Mesendoderm (in vitro differentiated cells): ENCODE results near the gene SEMA3F. TPM values are rescaled to one million over a fixed set of nuclear protein-coding genes. Genes with fewer than 3 reads are reported as not detected.

Experiments used
- DNase-seq: peaks from one replicate; pipeline ENCODE4 v3.0.0; 2013
- H2AK5ac ChIP-seq: 2 replicates; pipeline ENCODE4 v1.6.1; 2013; ENCODE audit warnings: low read length, inconsistent platforms
- H2BK120ac ChIP-seq: 2 replicates; pipeline ENCODE4 v1.6.1; 2013; ENCODE audit warnings: low read depth, mild to moderate bottlenecking, low read length, moderate library complexity, mixed read lengths
- H2BK15ac ChIP-seq: replicated peaks from 2 replicates; pipeline ENCODE4 v1.6.1; 2013; ENCODE audit warnings: low read depth, mild to moderate bottlenecking, moderate library complexity
- H2BK5ac ChIP-seq: 2 replicates; pipeline ENCODE4 v1.6.1; 2013; ENCODE audit warnings: low read length, inconsistent platforms
- H3K18ac ChIP-seq: 2 replicates; pipeline ENCODE4 v1.6.1; 2013; ENCODE audit warnings: mild to moderate bottlenecking, low read length, mixed read lengths
- H3K23ac ChIP-seq: one replicate; pipeline ENCODE4 v1.6.1; 2013; ENCODE audit warnings: low read length
- H3K27ac ChIP-seq: 2 replicates; pipeline ENCODE4 v1.5.1; 2013; ENCODE audit warnings: low read depth, mild to moderate bottlenecking, inconsistent platforms, low read length, moderate library complexity
- H3K27me3 ChIP-seq: 2 replicates; pipeline ENCODE4 v1.6.1; 2013; ENCODE audit warnings: low read length, control low read depth, mild to moderate bottlenecking, inconsistent platforms; ENCODE audit not compliant: insufficient read depth, poor library complexity
- H3K36me3 ChIP-seq: 2 replicates; pipeline ENCODE4 v1.6.1; 2013; ENCODE audit warnings: low read length, inconsistent platforms; ENCODE audit not compliant: control insufficient read depth, insufficient read depth
- H3K4ac ChIP-seq: one replicate; pipeline ENCODE4 v1.6.1; 2013; ENCODE audit warnings: low read depth, mild to moderate bottlenecking, low read length, moderate library complexity
- H3K4me1 ChIP-seq: 2 replicates; pipeline ENCODE4 v1.6.1; 2013; ENCODE audit warnings: low read depth, low read length, inconsistent platforms; ENCODE audit not compliant: control insufficient read depth
- H3K4me2 ChIP-seq: 2 replicates; pipeline ENCODE4 v1.6.1; 2013; ENCODE audit warnings: low read length
- H3K4me3 ChIP-seq: 2 replicates; pipeline ENCODE4 v1.5.1; 2013; ENCODE audit warnings: mild to moderate bottlenecking, low read length
- H3K56ac ChIP-seq: one replicate; pipeline ENCODE4 v1.6.1; 2013; ENCODE audit warnings: low read length
- H3K79me1 ChIP-seq: 2 replicates; pipeline ENCODE4 v1.6.1; 2013; ENCODE audit warnings: low read length, inconsistent platforms
- H3K79me2 ChIP-seq: 2 replicates; pipeline ENCODE4 v1.6.1; 2013; ENCODE audit warnings: mild to moderate bottlenecking, low read length; ENCODE audit not compliant: control insufficient read depth, insufficient read depth
- H3K9ac ChIP-seq: 2 replicates; pipeline ENCODE4 v1.6.1; 2013; ENCODE audit warnings: low read length, inconsistent platforms
- H4K5ac ChIP-seq: one replicate; pipeline ENCODE4 v1.6.1; 2013; ENCODE audit warnings: low read length
- H4K8ac ChIP-seq: one replicate; pipeline ENCODE4 v1.6.1; 2013; ENCODE audit warnings: low read depth, mild to moderate bottlenecking, control low read depth, low read length, moderate library complexity
- WGBS: extraction: QIAGEN DNeasy Blood & Tissue Kit; methylation state at CpG from one replicate; pipeline ENCODE4 v1.1.7; 2013; ENCODE audit warnings: low lambda C conversion rate, missing lambda C conversion rate; ENCODE audit not compliant: insufficient coverage; ENCODE audit errors: extremely low coverage; 5-methylcytosine and 5-hydroxymethylcytosine counted together
- small RNA-seq: library from polyadenylated mRNA; stranded (forward); fragments of <200 nt; extraction: miRNeasy Mini kit (QIAGEN cat#:217004); gene quantifications from one replicate; pipeline ENCODE3, GENCODE V24; 2013; ENCODE audit not compliant: insufficient read depth

Gene SEMA3F

DNA sequence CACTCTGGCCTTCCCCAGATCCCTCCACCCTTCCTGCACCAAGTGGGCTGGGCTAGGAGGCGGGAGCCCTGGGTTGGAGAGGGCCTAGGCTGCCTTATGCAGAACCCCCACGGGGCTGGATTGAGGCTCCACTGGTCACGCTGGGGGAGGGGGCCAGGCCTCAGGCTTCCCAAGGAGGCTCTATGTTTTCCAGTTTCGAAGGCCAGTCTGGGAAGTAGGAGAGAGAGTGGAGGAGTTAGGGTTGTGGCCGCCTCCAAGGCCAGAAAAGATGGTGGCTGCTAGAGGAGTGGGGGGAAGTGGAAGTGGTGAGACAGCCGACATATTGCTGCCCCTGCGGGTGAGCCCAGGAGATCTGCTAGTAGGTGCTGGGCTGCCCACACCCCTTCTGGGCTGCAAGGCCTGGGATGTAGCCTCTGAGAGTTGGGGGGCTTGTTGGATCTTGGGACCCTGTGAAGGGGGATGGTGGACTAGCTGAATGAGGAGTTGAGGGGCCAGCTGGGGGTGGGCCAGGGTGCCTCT, 82.1 kb downstream of the SEMA3F start:
- Histone ChIP-seq H3K79me1 (peaks cover 30% of the 10 kb centered on the region), H3K9ac (peak overlapping the region; percentile 98), H4K8ac (no peak overlapping the region), H3K18ac (peak overlapping the region; percentile 60), H2BK5ac (peak overlapping the region; percentile 88), H3K4me2 (peak overlapping the region; percentile 98), H3K4ac (peak overlapping the region; percentile 57), H3K36me3 (no peaks in the 10 kb centered on the region), H2BK15ac (no peak overlapping the region), H2AK5ac (peak overlapping the region; percentile 61), H3K79me2 (peaks cover 54% of the 10 kb centered on the region), H2BK120ac (peak overlapping the region; percentile 10), H3K23ac (peak overlapping the region; percentile 56), H3K27ac (peak overlapping the region; percentile 60), H3K4me3 (peak overlapping the region; percentile 96), H3K4me1 (peaks cover 29% of the 10 kb centered on the region), H4K5ac (no peak overlapping the region), H3K27me3 (no peaks in the 10 kb centered on the region), H3K56ac (peak overlapping the region; percentile 98)
- DNase-seq, result peak; percentile 69
- WGBS, result no CpG with 5 or more reads among the region's 7 CpGs

DNA sequence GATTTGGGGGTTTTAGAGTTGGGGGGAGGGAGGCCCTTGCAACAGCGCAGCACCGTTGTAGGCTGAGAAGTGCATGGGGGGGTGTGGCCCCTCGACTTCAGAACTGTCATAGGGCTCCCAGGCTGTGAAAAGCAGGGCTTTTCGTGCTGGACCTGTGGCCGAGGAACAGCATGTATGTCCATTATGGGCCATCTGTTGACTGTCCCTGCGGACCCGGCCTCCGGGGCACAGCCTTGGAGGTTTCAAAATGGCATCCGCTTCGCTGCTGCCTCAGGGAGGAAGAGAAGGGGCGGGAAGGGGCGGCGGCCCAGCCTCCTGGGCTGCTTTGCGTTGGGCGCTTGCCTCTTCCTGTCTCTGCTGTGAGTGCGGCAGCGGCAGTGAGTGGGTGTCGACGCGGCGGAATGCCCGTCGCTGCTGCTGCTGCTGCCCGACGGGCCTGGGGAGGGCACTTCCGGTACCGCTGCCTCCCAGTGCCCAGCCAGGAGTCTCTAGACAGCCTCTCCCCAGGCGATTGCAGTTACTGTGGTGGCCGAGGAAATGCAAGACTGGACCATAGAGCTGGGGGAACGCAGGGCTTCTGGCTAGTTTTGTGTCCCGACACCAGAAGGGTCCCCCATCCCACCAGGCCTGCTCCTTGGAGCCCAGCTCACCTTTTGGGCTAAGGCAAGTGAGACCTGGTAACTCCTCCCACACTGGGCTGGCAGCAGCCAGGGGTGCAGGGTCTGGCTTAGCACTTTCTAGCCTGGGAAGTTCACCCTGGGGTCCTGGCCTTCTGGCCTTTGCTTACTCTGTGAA, 82.8 kb downstream of the SEMA3F start:
- Histone ChIP-seq H2BK5ac (peak overlapping the region; percentile 88), H3K4me3 (peak overlapping the region; percentile 96), H3K23ac (no peak overlapping the region), H3K27me3 (no peaks in the 10 kb centered on the region), H4K8ac (no peak overlapping the region), H3K18ac (peak overlapping the region; percentile 22), H4K5ac (no peak overlapping the region), H3K79me2 (peaks cover 62% of the 10 kb centered on the region), H3K27ac (peak overlapping the region; percentile 60), H3K9ac (peak overlapping the region; percentile 98), H3K4ac (peak overlapping the region; percentile 57), H3K4me2 (peak overlapping the region; percentile 98), H3K79me1 (peaks cover 33% of the 10 kb centered on the region), H2BK120ac (peak overlapping the region; percentile 10), H3K56ac (peak overlapping the region; percentile 98), H2BK15ac (no peak overlapping the region), H2AK5ac (peak overlapping the region; percentile 61), H3K36me3 (no peaks in the 10 kb centered on the region), H3K4me1 (peaks cover 35% of the 10 kb centered on the region)
- no CpG with 5 or more reads among the region's 31 CpGs for WGBS
- peak; percentile 90 for DNase-seq

DNA sequence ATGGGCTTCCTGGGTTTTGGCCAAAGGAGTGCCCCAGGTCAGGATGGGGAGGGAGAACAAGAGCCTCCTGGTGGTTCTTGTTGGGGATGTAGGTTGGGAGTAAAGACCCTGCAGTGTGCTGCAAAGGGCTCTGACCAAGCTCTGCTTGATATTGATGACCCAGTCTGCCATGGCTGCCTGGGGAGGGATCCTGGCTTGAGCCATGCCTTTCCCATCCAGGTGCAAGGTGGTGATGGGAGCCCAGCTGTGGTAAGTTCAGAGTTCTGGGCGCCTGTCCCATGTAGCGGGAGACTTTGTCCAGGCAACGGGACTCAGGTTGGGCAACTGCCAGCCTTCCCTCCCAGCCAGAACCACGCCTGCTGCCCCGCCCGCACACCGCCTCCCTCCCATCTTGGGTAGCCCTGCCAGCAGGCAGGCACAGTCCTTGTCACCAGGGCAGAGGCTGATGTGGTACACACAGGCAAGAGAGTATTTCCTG, 83.5 kb downstream of the SEMA3F start:
- Histone ChIP-seq H3K56ac (peak overlapping the region; percentile 98), H4K8ac (no peak overlapping the region), H3K4me3 (no peak overlapping the region), H4K5ac (no peak overlapping the region), H3K4me2 (no peak overlapping the region), H3K79me2 (peaks cover 68% of the 10 kb centered on the region), H2AK5ac (no peak overlapping the region), H3K23ac (no peak overlapping the region), H2BK120ac (no peak overlapping the region), H3K4ac (peak overlapping the region; percentile 57), H3K4me1 (peaks cover 39% of the 10 kb centered on the region), H3K18ac (peak overlapping the region; percentile 11), H3K27ac (no peak overlapping the region), H2BK5ac (no peak overlapping the region), H3K27me3 (no peaks in the 10 kb centered on the region), H3K79me1 (peaks cover 36% of the 10 kb centered on the region), H3K9ac (peak overlapping the region; percentile 98), H3K36me3 (no peaks in the 10 kb centered on the region), H2BK15ac (no peak overlapping the region)
- WGBS, result no CpG with 5 or more reads among the region's 7 CpGs
- DNase-seq, result peak; percentile 57

Small RNA genes within 50 kb of the gene (small RNA-seq; reads per million reads assigned to genes)
- not detected for gene MIR566
- gene MIR5787, result not detected
